IMR-90 (cell line): ENCODE results near the gene FBXO3. TPM values are rescaled to one million over a fixed set of nuclear protein-coding genes. Genes with fewer than 3 reads are reported as not detected.

Source experiments
- ATAC-seq: fragments of 200-7000 bp; cut with Tn5 transposase; 2 replicates; pipeline ENCODE4 v1.9.1; 2020; ENCODE audit warnings: low read depth, mild to moderate bottlenecking, moderate library complexity
- BruUV-seq: library from RNA; stranded (reverse); fragments of 400-500 nt; replicated peaks from 2 replicates; lab custom pipeline; 2021; lab: Mats Ljungman, UMichigan
- CTCF ChIA-PET: fragments of 300-600 bp; formaldehyde crosslinking; extraction: SDS; loops from one replicate; lab custom pipeline; 2021; ENCODE audit warnings: antibody characterized with exemption; lab: Yijun Ruan, JAX
- POLR2A ChIA-PET: fragments of 300-600 bp; sonication (Branson Sonifier 250); formaldehyde crosslinking; loops from one replicate; lab custom pipeline; 2022; ENCODE audit warnings: antibody characterized with exemption; ENCODE audit not compliant: unreplicated experiment; lab: Charles Lee
- DNase-seq: peaks from one replicate; pipeline ENCODE4 v3.0.0; 2013
- H2AFZ ChIP-seq: replicated peaks from 2 replicates; pipeline ENCODE3; 2013; ENCODE audit warnings: low read length, mild to moderate bottlenecking; ENCODE audit not compliant: poor library complexity
- H2AK5ac ChIP-seq: 2 replicates; pipeline ENCODE4 v1.6.1; 2013; ENCODE audit warnings: low read depth, low read length, inconsistent platforms
- H2AK9ac ChIP-seq: replicated peaks from 2 replicates; pipeline ENCODE3; 2013; ENCODE audit warnings: mild to moderate bottlenecking, low read depth, low read length, moderate library complexity; ENCODE audit not compliant: poor library complexity
- H2BK120ac ChIP-seq: 2 replicates; pipeline ENCODE4 v1.6.1; 2013; ENCODE audit warnings: low read depth, low read length, inconsistent platforms
- H2BK15ac ChIP-seq: 3 replicates; pipeline ENCODE4 v1.6.1; 2013; ENCODE audit warnings: low read depth, low read length, inconsistent platforms
- H2BK20ac ChIP-seq: 2 replicates; pipeline ENCODE4 v1.6.1; 2013; ENCODE audit warnings: low read depth, mild to moderate bottlenecking, inconsistent platforms, low read length, moderate library complexity
- H2BK5ac ChIP-seq: 2 replicates; pipeline ENCODE4 v1.6.1; 2013; ENCODE audit warnings: mild to moderate bottlenecking, low read depth, low read length, inconsistent platforms; ENCODE audit not compliant: poor library complexity, severe bottlenecking
- H3K14ac ChIP-seq: replicated peaks from 2 replicates; pipeline ENCODE4 v1.6.1; 2013; ENCODE audit warnings: low read depth, low read length, inconsistent platforms
- H3K18ac ChIP-seq: 2 replicates; pipeline ENCODE4 v1.6.1; 2013; ENCODE audit warnings: low read depth, low read length, control low read depth
- H3K23ac ChIP-seq: 2 replicates; pipeline ENCODE4 v1.6.1; 2013; ENCODE audit warnings: low read depth, low read length, inconsistent platforms
- H3K27ac ChIP-seq: 2 replicates; pipeline ENCODE4 v1.5.1; 2013; ENCODE audit warnings: mild to moderate bottlenecking, control low read depth, low read length; ENCODE audit not compliant: insufficient read depth
- H3K27me3 ChIP-seq: 2 replicates; pipeline ENCODE4 v1.6.1; 2013; ENCODE audit warnings: low read length; ENCODE audit not compliant: control insufficient read depth, insufficient read depth
- H3K36me3 ChIP-seq: 2 replicates; pipeline ENCODE4 v1.6.1; 2013; ENCODE audit warnings: low read length, mixed read lengths; ENCODE audit not compliant: control insufficient read depth, insufficient read depth
- H3K4ac ChIP-seq: 2 replicates; pipeline ENCODE4 v1.6.1; 2013; ENCODE audit warnings: low read depth, low read length, inconsistent platforms
- H3K4me1 ChIP-seq: 2 replicates; pipeline ENCODE4 v1.6.1; 2013; ENCODE audit warnings: low read length, mixed read lengths; ENCODE audit not compliant: control insufficient read depth, insufficient read depth
- H3K4me2 ChIP-seq: 2 replicates; pipeline ENCODE4 v1.6.1; 2013; ENCODE audit warnings: low read depth, mild to moderate bottlenecking, control low read depth, low read length, moderate library complexity
- H3K4me3 ChIP-seq: 2 replicates; pipeline ENCODE4 v1.5.1; 2013; ENCODE audit warnings: low read depth, mild to moderate bottlenecking, control low read depth, low read length, moderate library complexity; ENCODE audit not compliant: insufficient read depth
- H3K56ac ChIP-seq: 2 replicates; pipeline ENCODE4 v1.6.1; 2013; ENCODE audit warnings: low read length, inconsistent platforms; ENCODE audit not compliant: insufficient read depth; ENCODE audit errors: extremely low read depth
- H3K79me1 ChIP-seq, 2 experiments: 2 replicates each; pipeline ENCODE4 v1.6.1; 2013; ENCODE audit warnings: low read length in 2 of 2, inconsistent platforms in 1 of 2, low read depth in 1 of 2
- H3K9ac ChIP-seq: 2 replicates; pipeline ENCODE4 v1.6.1; 2013; ENCODE audit warnings: low read depth, low read length, control low read depth
- H3K9me1 ChIP-seq: 2 replicates; pipeline ENCODE4 v1.6.1; 2013; ENCODE audit warnings: low read length, inconsistent platforms; ENCODE audit not compliant: insufficient read depth
- H3K9me3 ChIP-seq: 2 replicates; pipeline ENCODE4 v1.6.1; 2013; ENCODE audit warnings: low read length; ENCODE audit not compliant: control insufficient read depth, insufficient read depth
- H4K20me1 ChIP-seq: 2 replicates; pipeline ENCODE4 v1.6.1; 2013; ENCODE audit warnings: low read length, inconsistent platforms; ENCODE audit not compliant: insufficient read depth
- H4K5ac ChIP-seq: 2 replicates; pipeline ENCODE4 v1.6.1; 2013; ENCODE audit warnings: mild to moderate bottlenecking, low read depth, low read length, control low read depth
- H4K8ac ChIP-seq, 2 experiments: 2 replicates each; pipeline ENCODE4 v1.6.1; 2013; ENCODE audit warnings: low read depth in 2 of 2, low read length in 2 of 2, control low read depth in 1 of 2, inconsistent platforms in 1 of 2
- H4K91ac ChIP-seq: 2 replicates; pipeline ENCODE4 v1.6.1; 2013; ENCODE audit warnings: low read depth, low read length, inconsistent platforms; ENCODE audit not compliant: insufficient read depth
- CEBPB ChIP-seq: IDR thresholded peaks from 2 replicates; pipeline ENCODE4 v1.6.1; 2012; ENCODE audit warnings: low read depth, low read length, improper control_type of control experiment
- FOS ChIP-seq: fragments of 150-350 bp; IDR thresholded peaks from 2 replicates; pipeline ENCODE4 v1.6.1; 2016; ENCODE audit warnings: low read depth, low read length
- MAFK ChIP-seq: IDR thresholded peaks from 2 replicates; pipeline ENCODE4 v1.6.1; 2012; ENCODE audit warnings: low read depth, low read length, improper control_type of control experiment
- MXI1 ChIP-seq: IDR thresholded peaks from 2 replicates; pipeline ENCODE4 v1.6.1; 2012; ENCODE audit warnings: low read depth, mild to moderate bottlenecking, low read length, moderate library complexity, borderline replicate concordance
- POLR2A ChIP-seq: IDR thresholded peaks from 2 replicates; pipeline ENCODE4 v1.6.1; 2012; ENCODE audit warnings: mild to moderate bottlenecking, low read depth, low read length
- RAD21 ChIP-seq: IDR thresholded peaks from 2 replicates; pipeline ENCODE4 v1.6.1; 2012; ENCODE audit warnings: low read length, improper control_type of control experiment
- WGBS, 2 experiments: methylation state at CpG; one replicate each; pipeline versions ENCODE4 v1.1.5 to v1.1.7; 2013; ENCODE audit warnings: missing lambda C conversion rate in 2 of 2; ENCODE audit not compliant: insufficient read length in 1 of 2; ENCODE audit errors: extremely low coverage in 2 of 2; 5-methylcytosine and 5-hydroxymethylcytosine counted together
- dilution Hi-C: fragments of 300-500 bp; cut with HindIII; formaldehyde crosslinking; loops from one replicate; pipeline ENCODE4 v1.14.3; 2018; ENCODE audit warnings: low sequenced_read_pairs; ENCODE audit not compliant: unreplicated experiment
- in situ Hi-C: fragments of 300-500 bp; cut with MboI; formaldehyde crosslinking; loops from 3 replicates; pipeline ENCODE4 v1.14.3; 2019; ENCODE audit warnings: low sequenced_read_pairs, inconsistent platforms, mixed read lengths
- intact Hi-C: fragments of 100-400 bp; cut with micrococcal nuclease; formaldehyde crosslinking; loops from 2 replicates; pipeline ENCODE4 v1.10.0; 2022
- polyA plus RNA-seq, 3 experiments: library from polyadenylated mRNA; depleted of rRNA; stranded (reverse); fragments of >200 nt; gene quantifications; 2 replicates each; pipeline ENCODE4 v1.2.3, GENCODE V29; 2012; ENCODE audit warnings: low replicate concordance in 1 of 3
- total RNA-seq: library from RNA; depleted of rRNA; stranded (reverse); fragments of >200 nt; gene quantifications from 2 replicates; pipeline ENCODE4 v1.2.3, GENCODE V29; 2012
- TF ChIP-seq, protein P1 (sequence below): fragments of 150-350 bp; IDR thresholded peaks from 2 replicates; pipeline ENCODE4 v1.6.1; 2016; ENCODE audit warnings: low read depth, mild to moderate bottlenecking, low read length, moderate library complexity, borderline replicate concordance
- TF ChIP-seq, protein P2 (sequence below): fragments of 150-350 bp; IDR thresholded peaks from 2 replicates; pipeline ENCODE4 v1.6.1; 2017; ENCODE audit warnings: mild to moderate bottlenecking, antibody characterized with exemption, low read length, low read depth
- TF ChIP-seq, protein P3 (sequence below): conservative IDR thresholded peaks from 2 replicates; pipeline ENCODE4 v1.5.1; 2012; ENCODE audit warnings: mild to moderate bottlenecking, low read depth, low read length, improper control_type of control experiment

The FBXO3 gene
- total and polyA plus RNA-seq, 2 of the 4 experiments (the other 2 are of a cell fraction), result 26.2 to 51.1 TPM

DNA sequence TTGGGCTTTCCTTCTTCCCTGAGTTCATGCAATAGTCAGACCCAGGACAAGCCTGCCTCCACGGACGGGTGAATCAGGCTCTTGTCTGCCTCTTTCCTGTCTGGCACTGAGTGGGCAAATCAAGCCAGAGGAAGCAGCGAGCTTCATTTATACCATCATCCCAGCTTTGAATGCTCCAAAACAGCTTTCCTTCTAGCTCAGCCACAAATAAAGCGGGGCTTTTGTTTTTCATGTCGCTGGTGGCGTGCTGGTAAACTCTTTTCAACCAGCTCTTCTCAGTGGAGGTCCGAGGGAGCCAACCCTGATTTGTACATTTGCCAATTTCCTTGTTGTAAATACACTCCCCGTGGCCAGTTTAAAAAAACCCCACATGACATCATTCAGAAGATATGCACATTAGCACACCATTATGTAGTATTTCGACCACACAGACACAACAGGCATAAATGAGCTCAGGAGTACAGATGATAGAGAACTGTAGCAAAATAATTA is 82.3 kb downstream of the FBXO3 start:
- H2AK9ac ChIP-seq, result peak overlapping the region; percentile 96
- no peaks in the 10 kb centered on the region; the same call in 1 of the 2 replicates for H4K20me1 ChIP-seq
- ATAC-seq (peak; percentile 40), DNase-seq (peak; percentile 98)
- no TSS peak for BruUV-seq
- peak overlapping the region; percentile 91 to 99 for H4K8ac ChIP-seq
- TF ChIP-seq POLR2A (peak; percentile 76), MAFK (no peak), RAD21 (no peak), MXI1 (peak; percentile 36; the same call in 1 of the 2 replicates), FOS (peak; percentile 32), CEBPB (peak; percentile 74)
- TF ChIP-seq, protein P1, sequence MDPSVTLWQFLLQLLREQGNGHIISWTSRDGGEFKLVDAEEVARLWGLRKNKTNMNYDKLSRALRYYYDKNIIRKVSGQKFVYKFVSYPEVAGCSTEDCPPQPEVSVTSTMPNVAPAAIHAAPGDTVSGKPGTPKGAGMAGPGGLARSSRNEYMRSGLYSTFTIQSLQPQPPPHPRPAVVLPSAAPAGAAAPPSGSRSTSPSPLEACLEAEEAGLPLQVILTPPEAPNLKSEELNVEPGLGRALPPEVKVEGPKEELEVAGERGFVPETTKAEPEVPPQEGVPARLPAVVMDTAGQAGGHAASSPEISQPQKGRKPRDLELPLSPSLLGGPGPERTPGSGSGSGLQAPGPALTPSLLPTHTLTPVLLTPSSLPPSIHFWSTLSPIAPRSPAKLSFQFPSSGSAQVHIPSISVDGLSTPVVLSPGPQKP, result no peak
- TF ChIP-seq, protein P2, sequence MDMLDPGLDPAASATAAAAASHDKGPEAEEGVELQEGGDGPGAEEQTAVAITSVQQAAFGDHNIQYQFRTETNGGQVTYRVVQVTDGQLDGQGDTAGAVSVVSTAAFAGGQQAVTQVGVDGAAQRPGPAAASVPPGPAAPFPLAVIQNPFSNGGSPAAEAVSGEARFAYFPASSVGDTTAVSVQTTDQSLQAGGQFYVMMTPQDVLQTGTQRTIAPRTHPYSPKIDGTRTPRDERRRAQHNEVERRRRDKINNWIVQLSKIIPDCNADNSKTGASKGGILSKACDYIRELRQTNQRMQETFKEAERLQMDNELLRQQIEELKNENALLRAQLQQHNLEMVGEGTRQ, result peak; percentile 48
- TF ChIP-seq, protein P3, sequence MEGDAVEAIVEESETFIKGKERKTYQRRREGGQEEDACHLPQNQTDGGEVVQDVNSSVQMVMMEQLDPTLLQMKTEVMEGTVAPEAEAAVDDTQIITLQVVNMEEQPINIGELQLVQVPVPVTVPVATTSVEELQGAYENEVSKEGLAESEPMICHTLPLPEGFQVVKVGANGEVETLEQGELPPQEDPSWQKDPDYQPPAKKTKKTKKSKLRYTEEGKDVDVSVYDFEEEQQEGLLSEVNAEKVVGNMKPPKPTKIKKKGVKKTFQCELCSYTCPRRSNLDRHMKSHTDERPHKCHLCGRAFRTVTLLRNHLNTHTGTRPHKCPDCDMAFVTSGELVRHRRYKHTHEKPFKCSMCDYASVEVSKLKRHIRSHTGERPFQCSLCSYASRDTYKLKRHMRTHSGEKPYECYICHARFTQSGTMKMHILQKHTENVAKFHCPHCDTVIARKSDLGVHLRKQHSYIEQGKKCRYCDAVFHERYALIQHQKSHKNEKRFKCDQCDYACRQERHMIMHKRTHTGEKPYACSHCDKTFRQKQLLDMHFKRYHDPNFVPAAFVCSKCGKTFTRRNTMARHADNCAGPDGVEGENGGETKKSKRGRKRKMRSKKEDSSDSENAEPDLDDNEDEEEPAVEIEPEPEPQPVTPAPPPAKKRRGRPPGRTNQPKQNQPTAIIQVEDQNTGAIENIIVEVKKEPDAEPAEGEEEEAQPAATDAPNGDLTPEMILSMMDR, result no peak
- ChIA-PET CTCF (interaction anchor here (0.6 to 1.1 kb wide), 3 partner anchors 69 to 1204 kb away, joined by 3 to 4 read pairs (median 3); no protein-coding TSS in a partner anchor), POLR2A (interaction anchor here (1.0 to 1.9 kb wide), 3 partner anchors 9 to 51 kb away, joined by 3 to 6 read pairs (median 3); partner anchors contain the start of genes C11orf91 and CD59)
- peak overlapping the region; percentile 95 for H4K5ac ChIP-seq
- peak overlapping the region; percentile 99 for H3K56ac ChIP-seq
- peaks cover 0 to 40% of the 10 kb centered on the region in 2 experiments; a peak in 3 of 4 replicates for H3K79me1 ChIP-seq
- peak overlapping the region; percentile 96; the same call in 2 of the 3 replicates for H2BK15ac ChIP-seq
- H3K4me2 ChIP-seq, result peak overlapping the region; percentile 53
- H3K27ac ChIP-seq, result peak overlapping the region; percentile 80
- no peaks in the 10 kb centered on the region for H3K9me3 ChIP-seq
- peak overlapping the region; percentile 100 for H3K4ac ChIP-seq
- peak overlapping the region; percentile 84 for H3K14ac ChIP-seq
- H3K36me3 ChIP-seq, result no peaks in the 10 kb centered on the region
- intact Hi-C loops (loop anchor here (2.0 to 5.0 kb wide), 2 partner anchors 45 to 240 kb away; partner anchors contain the start of gene CD59), in situ Hi-C loops (loop anchor here (5.0 kb wide), 1 partner anchor 535 kb away; no protein-coding TSS in a partner anchor), dilution Hi-C loops (no loop called here)
- peak overlapping the region; percentile 4; the same call in 1 of the 2 replicates for H3K4me3 ChIP-seq
- peak overlapping the region; percentile 97 for H3K23ac ChIP-seq
- 0% methylated on average over 5 of the region's 9 CpGs; no CpG with 5 or more reads in 1 of the 2 experiments for WGBS, 2 experiments
- H3K18ac ChIP-seq, result peak overlapping the region; percentile 74
- peak overlapping the region; percentile 100 for H4K91ac ChIP-seq
- H3K4me1 ChIP-seq, result peaks cover 37% of the 10 kb centered on the region
- H2BK20ac ChIP-seq, result peak overlapping the region; percentile 99
- H2BK120ac ChIP-seq, result peak overlapping the region; percentile 100
- peak overlapping the region; percentile 95 for H2BK5ac ChIP-seq
- H3K9me1 ChIP-seq, result peaks cover 36% of the 10 kb centered on the region
- peak overlapping the region; percentile 81 for H2AFZ ChIP-seq
- H2AK5ac ChIP-seq, result peak overlapping the region; percentile 99
- peak overlapping the region; percentile 60 for H3K9ac ChIP-seq
- no peaks in the 10 kb centered on the region for H3K27me3 ChIP-seq
